Uterus (tissue), 4 donors: Measurements from ENCODE around the gene FOLH1. TPM values are rescaled to one million over a fixed set of nuclear protein-coding genes. Genes with fewer than 3 reads are reported as not detected.
"Not testable (repeated sequence)": the region's sequence is repeated elsewhere in the genome, so short reads cannot be mapped to it uniquely, and the experiment has no call there.

Experiments used
- DNase-seq, 2 donors: peaks; one replicate each; pipeline ENCODE4 v3.0.0-alpha.2; 2019 to 2020
- H3K27ac ChIP-seq, 2 donors: fragments of 200-600 bp; sonication (generic); 1 replicate in 1 of 2; 2 replicates in 1 of 2; pipeline ENCODE4 v1.5.1; 2016 to 2018
- H3K27me3 ChIP-seq, 2 donors: fragments of 200-600 bp; sonication (generic); one replicate each; pipeline ENCODE4 v1.5.1; 2018 to 2019; ENCODE audit warnings: control low read depth in 1 of 2
- H3K36me3 ChIP-seq, 2 donors: fragments of 200-600 bp; sonication (generic); one replicate each; pipeline ENCODE4 v1.5.1; 2019; ENCODE audit warnings: control low read depth in 1 of 2
- H3K4me1 ChIP-seq, 2 donors: fragments of 200-600 bp; sonication (generic); one replicate each; pipeline ENCODE4 v1.5.1; 2018 to 2019; ENCODE audit warnings: control low read depth in 1 of 2
- H3K4me3 ChIP-seq, 2 donors: fragments of 200-600 bp; sonication (generic); 1 replicate in 1 of 2; 2 replicates in 1 of 2; pipeline ENCODE4 v1.5.1; 2018 to 2019; ENCODE audit warnings: mild to moderate bottlenecking in 1 of 2
- H3K9me3 ChIP-seq, 2 donors: fragments of 200-600 bp; sonication (generic); one replicate each; pipeline ENCODE4 v1.5.1; 2019; ENCODE audit warnings: control low read depth in 1 of 2
- CTCF ChIP-seq, 4 experiments: fragments of 200-600 bp in 2 of 4; fragments of 450-650 bp in 2 of 4; sonication (generic) in 2 of 4; IDR thresholded peaks; one replicate each; pipeline ENCODE4 v1.5.1; 2016 to 2019; ENCODE audit warnings: antibody characterized with exemption in 4 of 4, mild to moderate bottlenecking in 2 of 4, moderate library complexity in 1 of 4
- POLR2A ChIP-seq, 2 donors: fragments of 450-650 bp; IDR thresholded peaks; one replicate each; pipeline ENCODE4 v1.6.1; 2016; ENCODE audit warnings: antibody characterized with exemption in 2 of 2, mild to moderate bottlenecking in 1 of 2, moderate library complexity in 1 of 2
- intact Hi-C: fragments of 100-400 bp; cut with DNase I; formaldehyde crosslinking; loops from one replicate; pipeline ENCODE4 v1.15.1; 2023; ENCODE audit warnings: low total_unique reads
- total RNA-seq, 4 donors: library from RNA; depleted of rRNA in 3 of 4; stranded (reverse); fragments of >200 nt in 3 of 4; gene quantifications; one replicate each; pipeline versions ENCODE4 v1.1.0 to v1.2.4, GENCODE V29; 2014 to 2023
- donor health status: DM: yes; HTN: yes; CAD: no.

Gene FOLH1
- total RNA-seq, 4 donors from 2014 or later: 3.2 to 14.6 (median 4.4) TPM; not detected in 1

GRCh38 chr11:49186225-49186624 is 22.2 kb downstream of the FOLH1 start:
- intact Hi-C loops, H3K4me3 ChIP-seq, H3K9me3 ChIP-seq, H3K36me3 ChIP-seq, H3K27ac ChIP-seq, DNase-seq, H3K4me1 ChIP-seq, H3K27me3 ChIP-seq: not testable (repeated sequence)

GRCh38 chr11:49185597-49185996 is 22.8 kb downstream of the FOLH1 start:
- H3K4me1 ChIP-seq, H3K27me3 ChIP-seq, DNase-seq, intact Hi-C loops, H3K36me3 ChIP-seq, H3K9me3 ChIP-seq, H3K4me3 ChIP-seq, H3K27ac ChIP-seq: not testable (repeated sequence)

GRCh38 chr11:49184756-49185155 is 23.6 kb downstream of the FOLH1 start:
- H3K9me3 ChIP-seq, DNase-seq, H3K27me3 ChIP-seq, H3K27ac ChIP-seq, H3K4me1 ChIP-seq, H3K36me3 ChIP-seq, H3K4me3 ChIP-seq, intact Hi-C loops: not testable (repeated sequence)

- H3K9me3 ChIP-seq, intact Hi-C loops, H3K27me3 ChIP-seq, DNase-seq, H3K36me3 ChIP-seq, H3K4me1 ChIP-seq, H3K4me3 ChIP-seq, H3K27ac ChIP-seq: not testable (repeated sequence)
Observed at GRCh38 chr11:49177936-49178335, 30.5 kb downstream of the FOLH1 start.

- H3K9me3 ChIP-seq, H3K27ac ChIP-seq, DNase-seq, H3K36me3 ChIP-seq, H3K27me3 ChIP-seq, H3K4me3 ChIP-seq, H3K4me1 ChIP-seq, intact Hi-C loops: not testable (repeated sequence)
Observed at GRCh38 chr11:49175378-49175777, 33.0 kb downstream of the FOLH1 start.

- DNase-seq, H3K9me3 ChIP-seq, intact Hi-C loops: not testable (repeated sequence)
Observed at GRCh38 chr11:49174691-49175366, 33.6 kb downstream of the FOLH1 start.

GRCh38 chr11:49171613-49172012 is 36.8 kb downstream of the FOLH1 start:
- H3K4me1 ChIP-seq, intact Hi-C loops, H3K9me3 ChIP-seq, H3K36me3 ChIP-seq, DNase-seq, H3K27me3 ChIP-seq, H3K27ac ChIP-seq, H3K4me3 ChIP-seq: not testable (repeated sequence)

More at GRCh38 chr11:49174691-49175366, 33.6 kb downstream of the FOLH1 start:
- H3K4me1 ChIP-seq, H3K4me3 ChIP-seq, H3K36me3 ChIP-seq, H3K27me3 ChIP-seq, H3K27ac ChIP-seq: not testable (repeated sequence)

- H3K27ac ChIP-seq, H3K36me3 ChIP-seq, intact Hi-C loops, DNase-seq, H3K4me1 ChIP-seq, H3K27me3 ChIP-seq, H3K9me3 ChIP-seq, H3K4me3 ChIP-seq: not testable (repeated sequence)
Observed at GRCh38 chr11:49169579-49169978, 38.8 kb downstream of the FOLH1 start.

- intact Hi-C loops, H3K36me3 ChIP-seq, DNase-seq, H3K9me3 ChIP-seq, H3K27ac ChIP-seq, H3K4me3 ChIP-seq, H3K4me1 ChIP-seq, H3K27me3 ChIP-seq: not testable (repeated sequence)
Observed at GRCh38 chr11:49168992-49169391, 39.4 kb downstream of the FOLH1 start.

GRCh38 chr11:49151211-49151610 is 57.2 kb downstream of the FOLH1 start:
- no peak for DNase-seq
- Histone ChIP-seq H3K9me3 (no peaks in the 10 kb centered on the region), H3K36me3 (no peaks in the 10 kb centered on the region), H3K27me3 (no peaks in the 10 kb centered on the region), H3K4me3 (no peak overlapping the region), H3K4me1 (no peaks in the 10 kb centered on the region), H3K27ac (no peak overlapping the region)
- no peak for TF ChIP-seq CTCF (IDR thresholded peaks at IDR 0.05)
- TF ChIP-seq POLR2A (IDR thresholded peaks at IDR 0.05): no peak
- intact Hi-C loops: no loop called here

GRCh38 chr11:49102356-49102755 is 106.0 kb downstream of the FOLH1 start:
- H3K27ac ChIP-seq, H3K9me3 ChIP-seq, H3K4me1 ChIP-seq, H3K27me3 ChIP-seq, H3K4me3 ChIP-seq, DNase-seq, H3K36me3 ChIP-seq, intact Hi-C loops: not testable (repeated sequence)
